Mesendoderm (in vitro differentiated cells): ENCODE results near the gene SLC13A3.

Source experiments
- DNase-seq: peaks from one replicate; pipeline ENCODE4 v3.0.0; 2013
- H2AK5ac ChIP-seq: 2 replicates; pipeline ENCODE4 v1.6.1; 2013; ENCODE audit warnings: low read length, inconsistent platforms
- H2BK120ac ChIP-seq: 2 replicates; pipeline ENCODE4 v1.6.1; 2013; ENCODE audit warnings: low read depth, mild to moderate bottlenecking, low read length, moderate library complexity, mixed read lengths
- H2BK15ac ChIP-seq: replicated peaks from 2 replicates; pipeline ENCODE4 v1.6.1; 2013; ENCODE audit warnings: low read depth, mild to moderate bottlenecking, moderate library complexity
- H2BK5ac ChIP-seq: 2 replicates; pipeline ENCODE4 v1.6.1; 2013; ENCODE audit warnings: low read length, inconsistent platforms
- H3K18ac ChIP-seq: 2 replicates; pipeline ENCODE4 v1.6.1; 2013; ENCODE audit warnings: mild to moderate bottlenecking, low read length, mixed read lengths
- H3K23ac ChIP-seq: one replicate; pipeline ENCODE4 v1.6.1; 2013; ENCODE audit warnings: low read length
- H3K27ac ChIP-seq: 2 replicates; pipeline ENCODE4 v1.5.1; 2013; ENCODE audit warnings: low read depth, mild to moderate bottlenecking, inconsistent platforms, low read length, moderate library complexity
- H3K27me3 ChIP-seq: 2 replicates; pipeline ENCODE4 v1.6.1; 2013; ENCODE audit warnings: low read length, control low read depth, mild to moderate bottlenecking, inconsistent platforms; ENCODE audit not compliant: insufficient read depth, poor library complexity
- H3K36me3 ChIP-seq: 2 replicates; pipeline ENCODE4 v1.6.1; 2013; ENCODE audit warnings: low read length, inconsistent platforms; ENCODE audit not compliant: control insufficient read depth, insufficient read depth
- H3K4ac ChIP-seq: one replicate; pipeline ENCODE4 v1.6.1; 2013; ENCODE audit warnings: low read depth, mild to moderate bottlenecking, low read length, moderate library complexity
- H3K4me1 ChIP-seq: 2 replicates; pipeline ENCODE4 v1.6.1; 2013; ENCODE audit warnings: low read depth, low read length, inconsistent platforms; ENCODE audit not compliant: control insufficient read depth
- H3K4me2 ChIP-seq: 2 replicates; pipeline ENCODE4 v1.6.1; 2013; ENCODE audit warnings: low read length
- H3K4me3 ChIP-seq: 2 replicates; pipeline ENCODE4 v1.5.1; 2013; ENCODE audit warnings: mild to moderate bottlenecking, low read length
- H3K56ac ChIP-seq: one replicate; pipeline ENCODE4 v1.6.1; 2013; ENCODE audit warnings: low read length
- H3K79me1 ChIP-seq: 2 replicates; pipeline ENCODE4 v1.6.1; 2013; ENCODE audit warnings: low read length, inconsistent platforms
- H3K79me2 ChIP-seq: 2 replicates; pipeline ENCODE4 v1.6.1; 2013; ENCODE audit warnings: mild to moderate bottlenecking, low read length; ENCODE audit not compliant: control insufficient read depth, insufficient read depth
- H3K9ac ChIP-seq: 2 replicates; pipeline ENCODE4 v1.6.1; 2013; ENCODE audit warnings: low read length, inconsistent platforms
- H4K5ac ChIP-seq: one replicate; pipeline ENCODE4 v1.6.1; 2013; ENCODE audit warnings: low read length
- H4K8ac ChIP-seq: one replicate; pipeline ENCODE4 v1.6.1; 2013; ENCODE audit warnings: low read depth, mild to moderate bottlenecking, control low read depth, low read length, moderate library complexity
- WGBS: extraction: QIAGEN DNeasy Blood & Tissue Kit; methylation state at CpG from one replicate; pipeline ENCODE4 v1.1.7; 2013; ENCODE audit warnings: low lambda C conversion rate, missing lambda C conversion rate; ENCODE audit not compliant: insufficient coverage; ENCODE audit errors: extremely low coverage; 5-methylcytosine and 5-hydroxymethylcytosine counted together

Gene SLC13A3

DNA sequence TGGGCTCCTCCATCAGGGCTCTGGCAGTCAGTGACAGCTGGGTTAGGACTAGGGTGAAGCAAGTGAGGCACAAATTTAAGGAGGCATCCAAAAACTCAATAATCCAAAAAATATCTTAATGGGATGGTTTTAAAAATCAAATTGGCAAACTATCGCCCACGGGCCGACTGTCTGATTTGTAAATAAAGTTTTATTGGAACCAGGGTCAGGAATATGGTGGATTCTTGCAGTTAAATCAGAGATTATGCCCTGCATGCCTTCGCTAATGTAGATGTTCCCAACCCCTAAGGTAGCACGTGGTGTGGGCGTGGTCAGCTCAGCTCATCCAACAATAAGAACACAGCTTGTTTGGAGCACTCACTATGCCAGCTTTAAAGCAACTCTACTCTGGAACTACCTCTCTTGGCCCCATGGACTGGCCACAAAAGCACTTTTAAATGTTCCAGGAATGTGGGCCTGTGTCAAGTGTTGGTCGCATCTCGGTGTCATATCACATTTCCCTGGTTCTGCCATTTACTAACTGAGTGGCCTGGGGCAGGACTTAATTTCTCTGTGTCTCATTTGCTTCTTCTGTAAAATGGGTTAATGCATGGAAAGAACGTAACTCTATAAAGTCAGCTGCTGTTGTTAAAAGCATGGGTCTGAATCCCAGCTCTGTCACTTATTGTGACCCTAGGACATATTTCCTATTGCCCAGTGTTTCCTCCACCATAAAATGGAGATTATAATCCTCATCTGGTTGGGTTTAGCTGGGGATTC, 31.0 kb upstream of the SLC13A3 start:
- no peak for DNase-seq
- no peak overlapping the region for H3K4me3 ChIP-seq
- WGBS = no CpG with 5 or more reads among the region's 9 CpGs

DNA sequence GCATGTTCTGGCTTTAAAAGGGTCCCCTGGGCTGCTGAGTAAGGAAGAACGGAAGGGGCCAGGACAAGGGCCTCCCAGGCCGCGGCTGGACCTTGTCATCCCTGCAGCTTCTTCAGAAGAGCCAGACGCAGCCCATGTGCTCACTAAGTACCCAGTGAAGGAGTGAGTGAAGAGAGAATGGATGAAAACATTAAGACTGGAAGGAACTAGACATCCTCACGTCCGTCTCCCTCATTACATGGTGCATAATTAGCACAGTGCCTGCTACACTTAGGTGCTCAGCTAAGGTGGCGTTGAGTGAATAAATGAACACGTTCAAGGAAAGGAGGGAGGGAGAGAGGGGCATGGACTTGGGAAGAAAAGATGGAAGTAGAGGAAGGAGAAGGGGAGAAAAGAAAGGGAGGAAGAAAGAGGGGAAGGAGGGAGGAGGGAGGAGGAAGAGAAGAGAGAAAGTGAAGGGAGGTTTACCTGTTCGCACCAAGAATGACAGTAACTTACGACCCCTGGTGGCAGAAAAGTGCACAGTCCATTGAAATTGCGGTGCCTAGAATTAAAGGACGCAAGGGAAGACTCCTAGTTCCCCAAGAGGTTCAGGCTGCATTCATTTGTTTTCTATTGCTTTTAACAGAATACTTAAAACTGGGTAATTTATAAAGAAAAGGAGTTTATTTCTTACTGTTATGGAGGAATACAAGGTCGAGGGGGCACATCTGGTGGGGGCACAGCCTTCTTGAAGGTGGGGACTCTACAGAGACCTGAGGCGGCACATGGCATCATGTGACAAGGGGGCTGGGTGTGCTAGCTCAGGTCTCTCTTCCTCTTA, 30.0 kb upstream of the SLC13A3 start:
- H3K4me3 ChIP-seq = no peak overlapping the region
- no peak overlapping the region for H2AK5ac ChIP-seq
- no peak overlapping the region for H3K27ac ChIP-seq
- no peak overlapping the region for H3K18ac ChIP-seq
- no CpG with 5 or more reads among the region's 14 CpGs for WGBS
- no peaks in the 10 kb centered on the region for H3K27me3 ChIP-seq
- H2BK15ac ChIP-seq = no peak overlapping the region
- no peak overlapping the region for H4K5ac ChIP-seq
- H2BK5ac ChIP-seq = no peak overlapping the region
- no peak overlapping the region for H3K56ac ChIP-seq
- H4K8ac ChIP-seq = no peak overlapping the region
- H3K9ac ChIP-seq = no peak overlapping the region
- peaks cover 2% of the 10 kb centered on the region for H3K36me3 ChIP-seq
- no peak overlapping the region for H3K4me2 ChIP-seq
- no peak overlapping the region for H3K23ac ChIP-seq
- peaks cover 4% of the 10 kb centered on the region for H3K4me1 ChIP-seq
- H3K4ac ChIP-seq = no peak overlapping the region
- peak; percentile 82 for DNase-seq
- H3K79me2 ChIP-seq = peaks cover 8% of the 10 kb centered on the region
- peaks cover 21% of the 10 kb centered on the region for H3K79me1 ChIP-seq
- no peak overlapping the region for H2BK120ac ChIP-seq

More for the DNA sequence above, 31.0 kb upstream of the SLC13A3 start:
- no peak overlapping the region for H2BK15ac ChIP-seq
- H2BK120ac ChIP-seq = no peak overlapping the region
- no peak overlapping the region for H3K23ac ChIP-seq
- no peak overlapping the region for H3K27ac ChIP-seq
- no peak overlapping the region for H3K4ac ChIP-seq
- peaks cover 14% of the 10 kb centered on the region for H3K79me2 ChIP-seq
- no peak overlapping the region for H3K18ac ChIP-seq
- no peak overlapping the region for H3K56ac ChIP-seq
- no peak overlapping the region for H4K5ac ChIP-seq
- no peak overlapping the region for H3K4me2 ChIP-seq
- no peak overlapping the region for H3K9ac ChIP-seq
- H3K36me3 ChIP-seq = peaks cover 2% of the 10 kb centered on the region
- H2AK5ac ChIP-seq = no peak overlapping the region
- H2BK5ac ChIP-seq = no peak overlapping the region
- H3K79me1 ChIP-seq = peaks cover 25% of the 10 kb centered on the region
- H4K8ac ChIP-seq = no peak overlapping the region
- H3K4me1 ChIP-seq = peaks cover 4% of the 10 kb centered on the region
- no peaks in the 10 kb centered on the region for H3K27me3 ChIP-seq

DNA sequence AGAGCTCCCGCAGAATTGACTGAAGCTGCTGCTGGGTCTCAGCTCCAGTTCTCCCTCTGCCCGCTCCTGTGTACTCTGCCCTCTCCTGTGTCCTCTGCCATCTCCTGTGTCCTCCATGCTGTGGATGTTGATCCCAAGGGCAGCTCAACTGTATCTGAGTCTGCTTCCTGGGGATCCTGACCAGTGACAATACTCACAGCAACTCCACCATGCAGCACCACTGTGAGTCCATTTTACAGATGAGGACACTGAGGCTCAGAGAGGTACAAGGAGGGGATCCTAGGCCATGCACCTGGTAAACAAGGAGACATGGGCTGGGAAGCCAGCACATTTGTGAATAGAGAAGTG, 29.4 kb upstream of the SLC13A3 start:
- Histone ChIP-seq H2BK120ac (no peak overlapping the region), H3K79me1 (peaks cover 21% of the 10 kb centered on the region), H3K56ac (no peak overlapping the region), H2AK5ac (no peak overlapping the region), H3K27ac (no peak overlapping the region), H3K4ac (no peak overlapping the region), H2BK15ac (no peak overlapping the region), H2BK5ac (no peak overlapping the region), H4K8ac (no peak overlapping the region), H3K4me1 (peaks cover 4% of the 10 kb centered on the region), H3K36me3 (peaks cover 2% of the 10 kb centered on the region), H3K18ac (no peak overlapping the region), H3K4me2 (no peak overlapping the region), H4K5ac (no peak overlapping the region), H3K9ac (no peak overlapping the region), H3K23ac (no peak overlapping the region), H3K79me2 (peaks cover 6% of the 10 kb centered on the region), H3K27me3 (no peaks in the 10 kb centered on the region), H3K4me3 (no peak overlapping the region)
- no CpG with 5 or more reads among the region's 2 CpGs for WGBS
- DNase-seq = no peak

DNA sequence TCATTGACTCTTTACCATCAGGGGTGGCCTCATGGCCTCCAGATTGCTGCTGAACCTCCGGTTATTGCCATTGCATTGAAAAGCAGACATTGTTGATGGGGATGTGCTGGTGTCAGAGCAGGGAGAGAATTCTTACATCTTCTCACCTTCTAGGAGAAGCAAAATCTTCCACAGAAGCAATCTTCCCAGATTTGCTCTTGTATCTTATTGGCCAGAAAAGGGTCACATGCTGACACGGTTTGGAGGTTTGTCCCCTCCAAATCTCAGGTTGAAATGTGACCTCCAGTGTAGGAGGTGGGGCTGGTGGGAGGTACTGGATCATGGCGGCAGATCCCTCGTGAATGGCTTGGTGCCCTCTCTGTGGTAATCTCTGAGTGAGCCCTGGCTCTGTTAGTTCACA, 27.3 kb upstream of the SLC13A3 start:
- Histone ChIP-seq H2AK5ac (no peak overlapping the region), H3K79me2 (peaks cover 4% of the 10 kb centered on the region), H3K27me3 (no peaks in the 10 kb centered on the region), H2BK120ac (no peak overlapping the region), H3K79me1 (peaks cover 17% of the 10 kb centered on the region), H3K27ac (no peak overlapping the region), H3K23ac (no peak overlapping the region), H3K36me3 (peaks cover 2% of the 10 kb centered on the region), H3K4me2 (no peak overlapping the region), H3K4me3 (no peak overlapping the region), H3K56ac (no peak overlapping the region), H3K4me1 (peaks cover 4% of the 10 kb centered on the region), H3K9ac (no peak overlapping the region), H2BK15ac (no peak overlapping the region), H3K4ac (no peak overlapping the region), H2BK5ac (no peak overlapping the region), H4K8ac (no peak overlapping the region), H3K18ac (no peak overlapping the region), H4K5ac (no peak overlapping the region)
- no peak for DNase-seq
- WGBS = no CpG with 5 or more reads among the region's 4 CpGs

DNA sequence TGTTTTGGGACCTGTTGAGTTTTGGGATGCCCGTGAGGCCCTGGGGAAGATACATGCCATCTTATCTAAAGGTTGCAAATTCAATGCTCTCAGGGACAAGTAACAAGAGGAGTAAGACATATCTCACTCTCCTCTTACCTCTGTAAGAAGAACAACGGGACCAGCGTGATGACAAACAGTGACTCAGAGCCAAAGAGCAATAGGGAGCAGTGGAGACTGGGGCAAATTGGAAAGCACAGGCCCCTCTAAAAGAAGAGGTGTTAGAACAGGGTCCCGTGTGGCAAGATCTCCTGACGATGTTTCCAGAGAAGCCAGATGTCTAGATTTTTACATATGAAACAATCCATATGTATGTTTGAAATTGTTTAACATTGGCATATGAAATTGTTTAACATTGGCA, 26.3 kb upstream of the SLC13A3 start:
- no peak overlapping the region for H3K4me2 ChIP-seq
- no peaks in the 10 kb centered on the region for H3K27me3 ChIP-seq
- peaks cover 13% of the 10 kb centered on the region for H3K79me1 ChIP-seq
- no peak overlapping the region for H4K8ac ChIP-seq
- no peak overlapping the region for H2AK5ac ChIP-seq
- H3K23ac ChIP-seq = no peak overlapping the region
- no peak overlapping the region for H3K56ac ChIP-seq
- H3K18ac ChIP-seq = no peak overlapping the region
- H2BK5ac ChIP-seq = no peak overlapping the region
- WGBS = no CpG with 5 or more reads among the region's 5 CpGs
- no peak overlapping the region for H2BK15ac ChIP-seq
- H3K4me3 ChIP-seq = no peak overlapping the region
- no peak overlapping the region for H2BK120ac ChIP-seq
- H4K5ac ChIP-seq = no peak overlapping the region
- no peak for DNase-seq
- H3K9ac ChIP-seq = no peak overlapping the region
- H3K4ac ChIP-seq = no peak overlapping the region
- peaks cover 2% of the 10 kb centered on the region for H3K4me1 ChIP-seq
- peaks cover 2% of the 10 kb centered on the region for H3K36me3 ChIP-seq
- no peaks in the 10 kb centered on the region for H3K79me2 ChIP-seq
- no peak overlapping the region for H3K27ac ChIP-seq
